Measurements from ENCODE around the gene PRPF6.

The PRPF6 gene

DNA sequence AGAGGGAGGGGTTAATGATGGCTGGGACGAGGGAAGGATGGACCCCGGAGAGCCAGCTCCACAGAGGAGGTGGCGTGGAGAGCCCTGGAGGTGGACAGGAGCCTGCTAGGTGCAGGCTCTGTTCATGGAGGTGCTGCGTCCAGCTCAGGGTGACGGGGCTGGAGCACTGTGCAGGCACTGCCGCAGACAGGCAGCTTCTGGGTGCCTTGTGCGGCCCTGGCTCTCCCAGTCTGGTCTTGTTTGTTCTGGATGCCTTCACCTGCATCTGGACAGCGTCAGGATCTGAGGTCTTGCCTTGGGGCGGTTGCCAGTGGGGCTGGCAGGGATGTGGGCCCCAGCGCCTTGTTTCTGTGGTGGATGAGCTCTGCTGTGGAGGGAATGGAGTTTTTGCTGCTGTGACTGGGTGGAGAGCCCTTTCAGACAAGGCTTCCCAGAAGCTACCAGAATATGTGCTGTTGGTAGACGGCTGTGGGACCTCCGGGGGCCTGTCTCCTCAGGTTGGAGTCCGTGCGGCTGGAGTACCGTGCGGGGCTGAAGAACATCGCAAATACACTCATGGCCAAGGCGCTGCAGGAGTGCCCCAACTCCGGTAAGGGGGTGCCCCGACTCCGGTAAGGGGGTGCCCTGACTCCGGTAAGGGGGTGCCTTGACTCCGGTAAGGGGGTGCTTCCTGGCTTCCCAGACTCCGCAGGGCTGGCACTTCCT lies 47.2 kb downstream of the PRPF6 start:
- TF ChIP-seq, protein P1, sequence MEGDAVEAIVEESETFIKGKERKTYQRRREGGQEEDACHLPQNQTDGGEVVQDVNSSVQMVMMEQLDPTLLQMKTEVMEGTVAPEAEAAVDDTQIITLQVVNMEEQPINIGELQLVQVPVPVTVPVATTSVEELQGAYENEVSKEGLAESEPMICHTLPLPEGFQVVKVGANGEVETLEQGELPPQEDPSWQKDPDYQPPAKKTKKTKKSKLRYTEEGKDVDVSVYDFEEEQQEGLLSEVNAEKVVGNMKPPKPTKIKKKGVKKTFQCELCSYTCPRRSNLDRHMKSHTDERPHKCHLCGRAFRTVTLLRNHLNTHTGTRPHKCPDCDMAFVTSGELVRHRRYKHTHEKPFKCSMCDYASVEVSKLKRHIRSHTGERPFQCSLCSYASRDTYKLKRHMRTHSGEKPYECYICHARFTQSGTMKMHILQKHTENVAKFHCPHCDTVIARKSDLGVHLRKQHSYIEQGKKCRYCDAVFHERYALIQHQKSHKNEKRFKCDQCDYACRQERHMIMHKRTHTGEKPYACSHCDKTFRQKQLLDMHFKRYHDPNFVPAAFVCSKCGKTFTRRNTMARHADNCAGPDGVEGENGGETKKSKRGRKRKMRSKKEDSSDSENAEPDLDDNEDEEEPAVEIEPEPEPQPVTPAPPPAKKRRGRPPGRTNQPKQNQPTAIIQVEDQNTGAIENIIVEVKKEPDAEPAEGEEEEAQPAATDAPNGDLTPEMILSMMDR (IDR thresholded peaks at IDR 0.05; ENCODE audit: low read depth, low read length, missing control alignments): no peak
- no peak overlapping the region for H3K4me3 ChIP-seq (ENCODE audit: low read depth, low read length)
- DNase-seq (ENCODE audit: low read depth): no peak

DNA sequence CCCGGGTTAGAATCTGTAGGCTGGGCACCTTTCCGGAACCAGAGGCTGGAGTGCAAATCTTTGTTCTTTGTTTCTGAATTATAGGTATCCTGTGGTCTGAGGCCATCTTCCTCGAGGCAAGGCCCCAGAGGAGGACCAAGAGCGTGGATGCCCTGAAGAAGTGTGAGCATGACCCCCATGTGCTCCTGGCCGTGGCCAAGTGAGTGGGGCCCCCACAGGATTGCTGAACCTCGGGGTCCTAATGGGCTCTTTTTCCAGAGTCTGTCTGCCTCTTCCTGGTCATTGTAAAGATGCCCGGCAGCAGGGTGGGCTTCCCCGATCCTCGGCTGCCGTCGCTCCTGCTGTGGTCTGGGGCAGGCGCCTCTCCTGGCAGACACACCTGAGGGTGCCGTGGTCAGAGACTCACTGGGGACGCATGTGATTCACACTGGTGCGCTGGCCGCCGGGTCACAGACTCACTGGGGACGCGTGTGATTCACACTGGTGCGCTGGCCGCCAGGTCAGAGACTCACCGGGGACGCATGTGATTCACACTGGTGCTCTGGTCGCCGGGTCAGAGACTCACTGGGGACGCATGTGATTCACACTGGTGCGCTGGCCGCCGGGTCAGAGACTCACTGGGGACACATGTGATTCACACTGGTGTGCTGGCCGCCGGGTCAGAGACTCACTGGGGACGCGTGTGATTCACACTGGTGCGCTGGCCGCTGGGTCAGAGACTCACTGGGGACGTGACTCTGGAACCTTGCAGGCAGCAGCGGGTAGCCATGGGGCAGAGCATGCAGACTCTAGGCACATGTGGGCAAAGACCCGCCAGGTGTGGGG lies 48.6 kb downstream of the PRPF6 start:
- TF ChIP-seq, protein P1 (IDR thresholded peaks at IDR 0.05; ENCODE audit: low read depth, low read length, missing control alignments): no peak
- H3K4me3 ChIP-seq (ENCODE audit: low read depth, low read length): no peak overlapping the region
- DNase-seq (ENCODE audit: low read depth): no peak

DNA sequence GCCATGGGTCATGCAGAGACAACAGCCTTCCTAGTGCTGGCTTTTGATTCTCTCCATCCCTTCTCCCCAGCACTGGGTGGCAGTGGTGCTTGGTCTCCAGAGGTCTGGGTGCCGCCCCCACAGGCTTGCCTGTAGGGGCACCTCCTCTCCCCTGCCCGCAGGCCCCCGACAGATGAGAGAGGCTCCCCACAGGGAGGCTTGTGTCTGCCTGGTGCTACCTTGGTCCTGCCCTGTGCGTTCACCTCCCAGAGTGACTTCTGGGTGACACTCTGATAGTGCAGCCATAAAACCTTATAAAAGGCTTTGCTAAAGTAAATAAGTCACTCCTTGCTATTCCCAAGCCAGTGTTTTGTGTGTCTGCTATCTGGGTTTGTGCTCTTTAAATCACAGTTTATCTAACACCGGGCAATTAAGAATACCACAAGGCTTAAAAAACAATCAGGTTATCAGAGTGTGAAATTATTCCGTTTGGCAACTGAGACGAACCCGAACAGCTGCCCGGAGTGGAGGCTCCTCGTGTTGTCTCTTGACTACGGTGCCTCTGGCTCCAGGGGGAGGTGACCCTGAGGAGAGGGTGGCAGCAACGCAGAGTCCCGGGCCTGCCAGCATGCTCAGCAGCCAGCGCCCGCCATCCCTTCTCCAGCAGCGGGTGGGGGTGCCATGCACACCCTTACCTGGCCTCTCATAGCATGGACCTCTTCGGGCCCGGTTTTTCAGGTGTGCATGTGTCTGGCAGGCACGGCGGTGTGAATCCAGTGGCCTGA lies 49.6 kb downstream of the PRPF6 start:
- H3K4me3 ChIP-seq (ENCODE audit: low read depth, low read length): no peak overlapping the region
- TF ChIP-seq, protein P1 (IDR thresholded peaks at IDR 0.05; ENCODE audit: low read depth, low read length, missing control alignments): no peak
- no peak for DNase-seq (ENCODE audit: low read depth)

DNA sequence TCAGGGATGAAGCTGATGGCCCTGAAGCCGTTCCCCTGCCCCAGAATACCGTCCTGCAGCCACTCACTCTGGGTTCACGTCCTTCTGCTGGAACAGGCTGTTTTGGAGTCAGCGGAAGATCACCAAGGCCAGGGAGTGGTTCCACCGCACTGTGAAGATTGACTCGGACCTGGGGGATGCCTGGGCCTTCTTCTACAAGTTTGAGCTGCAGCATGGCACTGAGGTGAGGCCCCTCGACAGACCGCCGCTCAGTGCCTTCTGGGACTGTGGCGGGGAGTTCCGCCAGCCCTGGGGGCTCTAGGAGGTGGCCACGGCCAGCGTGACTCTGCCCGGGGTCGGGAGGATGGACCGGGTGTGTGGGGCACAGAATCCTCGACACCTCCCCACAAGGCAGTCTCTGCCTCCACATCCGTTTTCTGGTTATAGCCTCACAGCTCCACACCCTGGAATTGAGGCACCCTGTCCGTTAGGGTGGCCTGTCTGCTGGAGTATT lies 50.9 kb downstream of the PRPF6 start:
- DNase-seq (ENCODE audit: low read depth): no peak
- H3K4me3 ChIP-seq (ENCODE audit: low read depth, low read length): no peak overlapping the region
- TF ChIP-seq, protein P1 (IDR thresholded peaks at IDR 0.05; ENCODE audit: low read depth, low read length, missing control alignments): no peak

DNA sequence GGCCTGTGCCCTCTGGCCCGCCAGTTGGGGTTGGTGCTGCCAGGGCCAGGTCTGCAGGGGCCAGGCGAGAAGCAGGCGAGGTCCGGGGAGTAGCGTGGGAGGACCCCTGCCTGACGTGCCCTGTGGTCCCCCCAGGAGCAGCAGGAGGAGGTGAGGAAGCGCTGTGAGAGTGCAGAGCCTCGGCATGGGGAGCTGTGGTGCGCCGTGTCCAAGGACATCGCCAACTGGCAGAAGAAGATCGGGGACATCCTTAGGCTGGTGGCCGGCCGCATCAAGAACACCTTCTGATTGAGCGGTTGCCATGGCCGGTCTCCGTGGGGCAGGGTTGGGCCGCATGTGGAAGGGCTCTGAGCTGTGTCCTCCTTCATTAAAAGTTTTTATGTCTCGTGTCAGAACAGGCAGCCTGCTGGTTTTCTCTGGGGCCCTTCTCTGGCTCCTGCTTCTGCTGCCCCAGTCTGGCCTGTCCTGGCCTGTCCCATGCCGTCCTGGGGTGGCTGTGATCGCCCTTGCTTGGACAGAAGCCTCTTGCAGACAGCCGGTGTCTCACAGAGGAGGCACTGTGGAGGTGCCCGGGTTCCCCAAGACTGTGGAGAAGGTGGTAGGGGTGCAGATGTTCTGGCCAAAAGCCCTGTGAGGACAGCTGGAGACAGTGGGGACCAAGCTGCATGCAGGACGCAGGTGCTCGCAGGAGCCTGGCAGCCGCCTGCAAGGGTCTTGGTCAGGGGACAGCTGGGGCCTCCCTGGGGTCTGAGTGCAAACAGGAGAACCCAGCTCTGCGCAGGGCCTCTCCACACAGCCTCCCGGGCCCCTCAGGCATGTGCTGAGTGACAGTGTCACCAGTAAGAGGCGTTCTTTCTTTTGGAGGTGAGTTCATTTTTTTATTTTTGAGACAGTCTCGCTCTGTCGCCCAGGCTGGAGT lies 52.0 kb downstream of the PRPF6 start:
- no peak for DNase-seq (ENCODE audit: low read depth)
- no peak overlapping the region for H3K4me3 ChIP-seq (ENCODE audit: low read depth, low read length)
- TF ChIP-seq, protein P1 (IDR thresholded peaks at IDR 0.05; ENCODE audit: low read depth, low read length, missing control alignments): no peak

DNA sequence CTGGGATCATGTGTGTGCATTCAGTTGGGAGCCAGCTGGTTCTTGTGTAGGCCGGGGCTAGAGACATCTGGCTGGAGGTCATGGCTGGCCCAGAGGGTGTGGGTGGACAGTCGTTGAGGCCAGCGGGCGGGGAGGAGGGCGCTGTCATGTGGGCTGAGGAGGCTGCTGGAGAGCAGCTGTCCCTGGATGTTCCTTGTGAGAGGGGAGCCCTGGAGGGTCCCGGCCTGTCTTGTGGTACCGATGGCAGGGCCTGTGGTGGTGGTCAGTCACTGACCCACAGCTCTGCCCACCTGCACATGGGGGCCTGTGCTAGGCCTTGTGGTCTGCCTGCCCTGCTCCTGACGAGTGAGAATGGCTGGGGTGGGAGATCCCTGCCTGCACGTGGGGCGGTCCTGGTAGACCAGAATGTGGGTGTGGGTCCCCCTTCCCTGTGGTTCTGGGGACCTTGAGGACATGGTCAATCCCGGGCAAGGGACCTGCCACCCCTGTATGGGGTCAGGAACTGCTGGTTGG lies 53.1 kb downstream of the PRPF6 start:
- no peak overlapping the region for H3K4me3 ChIP-seq (ENCODE audit: low read depth, low read length)
- DNase-seq (ENCODE audit: low read depth): no peak
- TF ChIP-seq, protein P1 (IDR thresholded peaks at IDR 0.05; ENCODE audit: low read depth, low read length, missing control alignments): no peak

Measured in GM12864 (cell line).